Liver (tissue), 3 donors: ENCODE measurements around the gene PLAC8.
"Not testable (repeated sequence)": the region's sequence is repeated elsewhere in the genome, so short reads cannot be mapped to it uniquely, and the experiment has no call there.

ENCODE experiments used
- RAD21 ChIP-seq, 2 donors: IDR thresholded peaks; 2 replicates each; pipeline ENCODE4 v1.6.1; 2016; ENCODE audit warnings: antibody characterized with exemption in 2 of 2, mild to moderate bottlenecking in 2 of 2
- SP1 ChIP-seq: IDR thresholded peaks from 2 replicates; pipeline ENCODE4 v1.6.1; 2018; ENCODE audit warnings: antibody characterized with exemption, mild to moderate bottlenecking
- TAF1 ChIP-seq: conservative IDR thresholded peaks from 2 replicates; pipeline ENCODE4 v1.6.1; 2016; ENCODE audit warnings: antibody characterized with exemption, mild to moderate bottlenecking
- TF ChIP-seq, protein P1 (sequence below): fragments of 150-350 bp; IDR thresholded peaks from 2 replicates; pipeline ENCODE4 v1.5.1; 2017; ENCODE audit warnings: improper control_type of control experiment, low read depth, low read length; ENCODE audit not compliant: missing input control
- donor health status: healthy.
- donor health status: healthy.

- TF ChIP-seq RAD21 (IDR thresholded peaks at IDR 0.05); TAF1; SP1: not testable (repeated sequence)
- TF ChIP-seq, protein P1, sequence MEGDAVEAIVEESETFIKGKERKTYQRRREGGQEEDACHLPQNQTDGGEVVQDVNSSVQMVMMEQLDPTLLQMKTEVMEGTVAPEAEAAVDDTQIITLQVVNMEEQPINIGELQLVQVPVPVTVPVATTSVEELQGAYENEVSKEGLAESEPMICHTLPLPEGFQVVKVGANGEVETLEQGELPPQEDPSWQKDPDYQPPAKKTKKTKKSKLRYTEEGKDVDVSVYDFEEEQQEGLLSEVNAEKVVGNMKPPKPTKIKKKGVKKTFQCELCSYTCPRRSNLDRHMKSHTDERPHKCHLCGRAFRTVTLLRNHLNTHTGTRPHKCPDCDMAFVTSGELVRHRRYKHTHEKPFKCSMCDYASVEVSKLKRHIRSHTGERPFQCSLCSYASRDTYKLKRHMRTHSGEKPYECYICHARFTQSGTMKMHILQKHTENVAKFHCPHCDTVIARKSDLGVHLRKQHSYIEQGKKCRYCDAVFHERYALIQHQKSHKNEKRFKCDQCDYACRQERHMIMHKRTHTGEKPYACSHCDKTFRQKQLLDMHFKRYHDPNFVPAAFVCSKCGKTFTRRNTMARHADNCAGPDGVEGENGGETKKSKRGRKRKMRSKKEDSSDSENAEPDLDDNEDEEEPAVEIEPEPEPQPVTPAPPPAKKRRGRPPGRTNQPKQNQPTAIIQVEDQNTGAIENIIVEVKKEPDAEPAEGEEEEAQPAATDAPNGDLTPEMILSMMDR: not testable (repeated sequence)
Observed at GRCh38 chr4:83145776-83146175, 31.2 kb upstream of the PLAC8 start.
